A549 (cell line): ENCODE measurements around the gene RER1.

Experiments used
- JUNB ChIP-seq: fragments of >200 bp; sonication (Bioruptor Twin); formaldehyde crosslinking; IDR thresholded peaks from 2 replicates; pipeline ENCODE4 v1.6.1; 2016
- NR3C1 ChIP-seq: fragments of >200 bp; sonication (Bioruptor Twin); formaldehyde crosslinking; IDR thresholded peaks from 3 replicates; pipeline ENCODE4 v1.6.1; 2017
- POLR2A ChIP-seq: IDR thresholded peaks from 2 replicates; pipeline ENCODE4 v1.6.1; 2012; ENCODE audit warnings: mild to moderate bottlenecking, low read length
- RAD21 ChIP-seq, 2 experiments: fragments of >200 bp in 1 of 2; sonication (Bioruptor Twin) in 1 of 2; formaldehyde crosslinking in 1 of 2; IDR thresholded peaks in 1 of 2; conservative IDR thresholded peaks in 1 of 2; 2 replicates in 1 of 2; 3 replicates in 1 of 2; pipeline ENCODE4 v1.6.1; 2012 to 2018; ENCODE audit warnings: inconsistent platforms in 1 of 2
- ZC3H11A ChIP-seq: fragments of 450-650 bp; IDR thresholded peaks from 2 replicates; pipeline ENCODE4 v1.6.1; 2014; ENCODE audit warnings: antibody characterized with exemption, mild to moderate bottlenecking
- TF ChIP-seq, protein P1 (sequence below): fragments of >200 bp; sonication (Bioruptor Twin); formaldehyde crosslinking; IDR thresholded peaks from 3 replicates; pipeline ENCODE4 v1.5.1; 2016
- TF ChIP-seq, protein P2 (sequence below): IDR thresholded peaks from 2 replicates; pipeline ENCODE4 v1.6.1; 2012

DNA sequence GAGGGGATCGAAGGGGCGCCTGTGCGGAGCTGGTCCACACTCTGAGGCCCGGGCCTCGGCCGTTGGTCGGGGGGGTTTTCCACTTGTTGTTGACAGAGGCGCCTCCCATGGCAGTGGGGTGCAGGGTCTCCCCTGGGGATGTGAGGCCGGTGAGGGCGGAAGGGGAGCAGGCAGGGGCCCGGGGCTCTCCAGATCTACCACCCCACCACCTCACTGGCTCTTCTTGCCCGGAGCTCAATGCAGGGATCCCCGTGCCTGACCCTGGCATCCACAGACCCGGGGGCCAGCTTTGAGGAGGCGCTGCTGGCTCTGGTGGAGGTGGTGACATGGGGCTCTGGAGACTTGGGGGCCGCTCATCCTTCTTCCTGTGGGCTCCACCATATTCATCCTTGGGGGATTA lies 27.8 kb downstream of the RER1 start:
- TF ChIP-seq ZC3H11A: no peak
- TF ChIP-seq, protein P1, sequence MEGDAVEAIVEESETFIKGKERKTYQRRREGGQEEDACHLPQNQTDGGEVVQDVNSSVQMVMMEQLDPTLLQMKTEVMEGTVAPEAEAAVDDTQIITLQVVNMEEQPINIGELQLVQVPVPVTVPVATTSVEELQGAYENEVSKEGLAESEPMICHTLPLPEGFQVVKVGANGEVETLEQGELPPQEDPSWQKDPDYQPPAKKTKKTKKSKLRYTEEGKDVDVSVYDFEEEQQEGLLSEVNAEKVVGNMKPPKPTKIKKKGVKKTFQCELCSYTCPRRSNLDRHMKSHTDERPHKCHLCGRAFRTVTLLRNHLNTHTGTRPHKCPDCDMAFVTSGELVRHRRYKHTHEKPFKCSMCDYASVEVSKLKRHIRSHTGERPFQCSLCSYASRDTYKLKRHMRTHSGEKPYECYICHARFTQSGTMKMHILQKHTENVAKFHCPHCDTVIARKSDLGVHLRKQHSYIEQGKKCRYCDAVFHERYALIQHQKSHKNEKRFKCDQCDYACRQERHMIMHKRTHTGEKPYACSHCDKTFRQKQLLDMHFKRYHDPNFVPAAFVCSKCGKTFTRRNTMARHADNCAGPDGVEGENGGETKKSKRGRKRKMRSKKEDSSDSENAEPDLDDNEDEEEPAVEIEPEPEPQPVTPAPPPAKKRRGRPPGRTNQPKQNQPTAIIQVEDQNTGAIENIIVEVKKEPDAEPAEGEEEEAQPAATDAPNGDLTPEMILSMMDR: no peak
- TF ChIP-seq, protein P2, sequence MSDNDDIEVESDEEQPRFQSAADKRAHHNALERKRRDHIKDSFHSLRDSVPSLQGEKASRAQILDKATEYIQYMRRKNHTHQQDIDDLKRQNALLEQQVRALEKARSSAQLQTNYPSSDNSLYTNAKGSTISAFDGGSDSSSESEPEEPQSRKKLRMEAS: no peak
- no peak for TF ChIP-seq POLR2A
- no peak for TF ChIP-seq NR3C1
- TF ChIP-seq RAD21 (conservative IDR thresholded peaks at IDR 0.05 in 1 of 2, IDR thresholded peaks at IDR 0.05 in 1 of 2): no peak
- no peak for TF ChIP-seq JUNB
